HG03095 (cell line): ENCODE results near the gene ZNF346.

Experiments
- ATAC-seq: cut with Tn5 transposase; IDR thresholded peaks from one replicate; pipeline ENCODE4 v1.9.1; 2021; ENCODE audit warnings: moderate library complexity; ENCODE audit not compliant: unreplicated experiment

Gene ZNF346

DNA sequence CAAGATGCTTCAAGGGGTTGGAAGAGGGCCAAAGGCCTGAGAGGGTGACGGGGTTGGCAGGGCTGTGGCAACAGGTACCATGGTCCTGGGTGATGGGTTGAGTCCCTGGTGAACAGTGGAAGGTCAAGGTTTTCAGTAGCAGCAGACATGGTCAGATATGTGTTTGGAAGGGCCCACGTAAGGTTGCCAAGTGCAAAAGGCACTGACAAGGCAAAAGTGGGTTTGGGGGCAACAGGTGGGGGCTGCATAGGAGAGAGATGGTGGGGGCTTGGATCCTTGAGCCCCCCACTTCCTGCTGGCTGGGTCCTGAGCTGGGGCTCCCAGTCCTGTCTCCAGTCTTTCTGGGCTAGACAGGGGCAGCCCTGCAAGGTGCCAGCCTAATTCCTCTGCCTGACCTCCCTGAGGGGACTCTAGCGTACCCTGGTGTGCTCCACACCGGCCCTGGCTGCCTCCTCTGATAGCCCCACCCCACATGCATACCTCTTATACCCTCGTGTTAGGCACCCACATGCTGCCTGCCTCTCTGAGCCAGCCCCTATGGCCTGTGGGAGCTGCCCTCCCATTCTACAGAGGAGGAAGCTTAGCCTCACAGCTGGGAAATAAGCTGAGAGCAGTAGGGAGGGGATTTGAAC is 90.2 kb downstream of the ZNF346 start:
- no peak for ATAC-seq

DNA sequence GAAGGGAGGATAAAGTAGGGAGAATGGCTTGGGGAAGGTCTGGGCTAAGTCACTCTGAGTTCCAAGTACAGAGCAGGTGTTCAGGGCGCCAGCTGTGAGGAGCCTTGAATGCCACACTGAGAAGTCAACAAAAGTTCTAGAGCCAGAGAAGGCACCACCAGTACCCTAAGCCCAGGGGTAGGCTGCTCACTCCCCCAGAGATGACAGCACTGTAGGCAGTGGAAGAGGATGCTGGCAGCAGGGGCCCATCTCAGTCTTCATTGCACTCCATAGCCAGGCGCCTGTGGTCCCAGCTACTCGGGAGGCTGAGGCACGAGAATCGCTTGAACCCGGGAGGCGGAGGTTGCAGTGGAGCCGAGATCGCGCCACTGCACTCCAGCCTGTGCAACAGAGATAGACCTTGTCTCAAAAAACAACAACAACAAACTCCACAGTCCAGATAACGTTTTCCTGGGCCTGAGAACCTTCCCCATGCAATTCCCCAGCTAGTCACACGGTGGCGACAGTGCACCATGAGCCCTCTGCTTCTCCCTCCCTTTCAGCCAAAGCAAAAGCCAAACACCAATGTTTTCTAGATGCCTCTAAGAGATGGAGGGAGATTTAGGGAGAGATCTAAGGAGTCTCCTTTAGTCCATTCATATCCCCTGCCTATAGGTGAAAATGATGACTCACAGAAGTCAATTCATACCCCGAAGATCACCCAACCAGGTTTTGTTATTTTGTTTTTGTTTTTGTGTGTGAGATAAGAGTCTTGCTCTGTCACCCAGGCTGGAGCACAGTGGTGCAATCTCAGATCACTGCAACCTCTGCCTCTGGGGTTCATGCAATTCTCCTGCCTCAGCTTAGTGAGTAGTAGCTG is 91.3 kb downstream of the ZNF346 start:
- ATAC-seq: peak; percentile 55

DNA sequence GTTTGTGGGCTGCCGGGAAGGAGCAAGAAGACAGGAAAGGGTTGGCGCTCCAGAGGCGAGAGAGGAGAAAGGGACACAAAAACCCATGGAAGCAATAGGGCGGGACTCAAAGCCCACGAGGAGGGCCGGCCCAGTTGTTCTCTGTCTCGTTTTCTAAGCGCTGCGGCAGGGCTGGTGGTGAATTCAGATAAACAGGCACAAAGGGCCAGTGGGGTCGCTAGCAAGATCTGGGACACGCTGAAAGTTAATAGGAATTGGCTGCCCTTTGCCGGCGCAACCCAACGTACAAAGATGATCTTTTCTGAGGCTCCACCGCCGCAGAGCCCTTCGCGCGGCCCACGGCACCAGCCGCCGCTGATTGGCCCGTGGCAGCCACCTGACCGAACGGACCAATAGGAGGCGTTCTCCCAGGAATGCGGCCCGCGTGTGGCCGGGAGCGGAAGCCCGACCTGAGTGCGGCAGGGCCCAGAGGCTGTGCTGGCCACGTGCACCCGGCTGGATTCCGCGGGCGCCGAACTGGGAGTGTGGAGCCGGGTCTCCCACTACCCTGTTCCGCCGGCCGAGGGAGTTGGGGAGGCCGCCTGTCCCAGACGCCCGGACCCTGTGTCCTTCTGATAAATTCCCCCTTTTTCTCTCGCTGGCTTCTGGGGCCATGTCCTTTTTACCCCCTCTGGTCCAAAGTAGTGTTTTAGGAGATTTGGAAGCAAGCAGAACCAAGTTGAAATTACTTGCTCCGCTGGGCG is 94.3 kb downstream of the ZNF346 start:
- no peak for ATAC-seq

DNA sequence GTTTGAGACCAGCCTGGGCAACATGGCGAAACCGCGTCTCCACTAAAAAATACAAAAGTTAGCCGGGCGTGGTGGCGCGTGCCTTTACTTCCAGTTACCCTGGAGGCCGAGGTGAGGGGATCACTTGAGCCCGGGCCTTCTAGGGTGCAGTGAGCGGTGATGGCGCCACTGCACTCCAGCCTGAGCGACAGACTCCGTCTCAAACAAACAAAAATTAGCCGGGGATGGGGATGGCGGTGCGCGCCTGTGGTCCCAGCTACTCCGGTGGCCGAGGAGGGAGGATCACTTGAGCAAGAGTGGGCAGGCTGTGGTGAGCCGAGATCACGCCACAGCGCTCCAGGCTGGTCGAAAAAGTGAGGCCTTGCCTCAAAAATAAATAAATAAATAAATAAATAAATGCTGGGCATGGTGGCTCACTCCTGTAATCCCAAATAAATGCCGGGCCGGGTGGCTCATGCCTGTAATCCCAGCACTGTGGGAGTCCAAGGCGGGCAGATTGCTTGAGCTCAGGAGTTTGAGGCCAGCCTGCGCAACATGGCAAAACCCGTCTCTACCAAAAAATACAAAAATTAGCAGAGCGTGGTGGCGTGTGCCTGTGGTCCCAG is 95.0 kb downstream of the ZNF346 start:
- ATAC-seq: no peak

DNA sequence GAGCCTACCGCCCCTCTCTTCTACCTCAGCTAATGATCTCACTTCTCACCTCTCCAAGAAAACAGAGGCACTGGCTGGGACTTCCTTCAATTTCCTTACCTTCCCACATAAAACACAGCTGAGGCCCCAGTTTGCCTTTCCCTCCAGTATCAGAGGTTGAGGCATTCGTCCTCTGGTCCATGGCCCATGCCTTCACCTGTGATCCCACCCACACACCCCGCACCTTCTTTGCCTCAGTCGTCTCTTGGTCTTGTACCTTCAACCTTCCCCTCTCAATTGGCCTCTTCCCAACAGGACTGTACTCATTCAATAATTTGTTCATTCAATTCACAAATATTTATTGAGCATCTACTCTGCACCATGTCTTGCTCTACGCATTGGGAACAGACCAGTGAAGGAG is 100.1 kb downstream of the ZNF346 start:
- no peak for ATAC-seq

DNA sequence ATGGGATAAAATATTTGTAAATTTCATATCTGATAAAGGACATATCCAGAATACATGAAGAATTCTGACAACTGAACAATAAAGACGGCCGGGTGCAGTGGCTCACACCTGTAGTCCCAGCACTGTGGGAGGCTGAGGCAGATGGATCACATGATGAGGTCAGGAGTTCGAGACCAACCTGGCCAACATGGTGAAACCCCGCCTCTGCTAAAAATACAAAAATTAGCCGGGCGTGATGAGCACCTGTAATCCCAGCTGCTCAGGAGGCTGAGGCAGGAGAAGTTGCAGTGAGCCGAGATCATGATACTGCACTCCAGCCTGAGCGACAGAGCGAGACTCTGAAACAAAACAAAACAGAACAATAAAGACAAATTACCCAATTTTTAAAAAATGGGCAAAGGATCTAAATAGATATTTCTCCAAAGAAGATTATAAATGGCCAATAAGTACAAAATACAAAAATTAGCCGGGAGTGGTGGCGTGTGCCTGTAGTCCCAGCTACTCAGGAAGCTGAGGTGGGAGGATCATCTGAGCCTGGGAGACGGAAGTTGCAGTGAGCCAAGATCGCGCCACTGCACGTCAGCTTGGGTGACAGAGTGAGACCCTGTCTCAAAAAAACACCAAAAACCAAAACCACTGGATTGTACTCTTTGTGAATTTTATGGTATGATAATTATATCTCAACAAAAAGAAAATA is 101.4 kb downstream of the ZNF346 start:
- ATAC-seq: no peak

- ATAC-seq: no peak
These were observed 102.0 kb downstream of the ZNF346 start for GRCh38 chr5:177124486-177124991.

GRCh38 chr5:177126771-177127170 is 104.3 kb downstream of the ZNF346 start:
- ATAC-seq: no peak

GRCh38 chr5:177128551-177128981 is 106.1 kb downstream of the ZNF346 start:
- no peak for ATAC-seq

GRCh38 chr5:177130211-177131018 is 107.9 kb downstream of the ZNF346 start:
- no peak for ATAC-seq
